Fibroblast of gingiva (primary cell): ENCODE results near the gene GPS1.

ENCODE experiments used
- DNase-seq: peaks from one replicate; pipeline ENCODE4 v3.0.0-alpha.2; 2011; ENCODE audit warnings: low read depth

GPS1 gene

GRCh38 chr17:82103553-82104451, 52.1 kb downstream of the GPS1 start:
- DNase-seq: no peak

- no peak for DNase-seq
Measured at GRCh38 chr17:82104797-82105416, 53.2 kb downstream of the GPS1 start.

- DNase-seq: no peak
Measured at GRCh38 chr17:82105417-82105881, 53.8 kb downstream of the GPS1 start.

GRCh38 chr17:82105882-82106687, 54.4 kb downstream of the GPS1 start:
- no peak for DNase-seq

- DNase-seq: no peak
Measured at GRCh38 chr17:82106688-82107305, 55.1 kb downstream of the GPS1 start.
